ENCODE measurements around the gene ISG20L2.

The ISG20L2 gene

DNA sequence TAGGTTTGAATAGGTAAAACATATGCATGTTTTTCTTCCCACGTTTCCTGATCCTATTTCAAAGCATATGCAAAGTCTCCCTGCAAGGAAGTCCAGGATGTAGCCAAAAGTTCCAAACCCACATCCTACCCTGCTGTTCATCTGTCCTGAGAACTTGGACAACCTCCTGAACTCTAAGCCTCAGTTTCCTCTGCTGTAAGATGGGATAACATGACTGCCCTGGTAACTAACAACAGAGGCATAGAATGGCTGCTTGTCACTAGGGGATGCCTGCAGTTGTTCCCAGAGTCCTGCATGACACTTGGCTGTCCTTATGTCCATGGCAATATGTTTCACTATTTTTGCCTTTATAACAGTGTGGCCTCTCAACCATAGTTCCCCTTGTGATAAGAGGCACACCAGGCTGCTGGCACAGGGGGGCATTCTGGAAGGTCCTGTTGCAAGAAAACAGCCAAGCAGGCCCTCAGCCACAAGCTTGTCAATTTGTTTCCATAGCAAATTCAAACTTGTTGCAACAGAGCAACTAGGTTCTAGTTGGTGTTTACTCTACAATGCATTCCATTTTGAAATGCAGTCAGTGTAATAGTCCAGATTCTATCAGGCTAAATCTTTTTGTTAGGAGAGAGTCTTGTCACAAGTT lies 24.4 kb upstream of the ISG20L2 start:
- no peak for DNase-seq

DNA sequence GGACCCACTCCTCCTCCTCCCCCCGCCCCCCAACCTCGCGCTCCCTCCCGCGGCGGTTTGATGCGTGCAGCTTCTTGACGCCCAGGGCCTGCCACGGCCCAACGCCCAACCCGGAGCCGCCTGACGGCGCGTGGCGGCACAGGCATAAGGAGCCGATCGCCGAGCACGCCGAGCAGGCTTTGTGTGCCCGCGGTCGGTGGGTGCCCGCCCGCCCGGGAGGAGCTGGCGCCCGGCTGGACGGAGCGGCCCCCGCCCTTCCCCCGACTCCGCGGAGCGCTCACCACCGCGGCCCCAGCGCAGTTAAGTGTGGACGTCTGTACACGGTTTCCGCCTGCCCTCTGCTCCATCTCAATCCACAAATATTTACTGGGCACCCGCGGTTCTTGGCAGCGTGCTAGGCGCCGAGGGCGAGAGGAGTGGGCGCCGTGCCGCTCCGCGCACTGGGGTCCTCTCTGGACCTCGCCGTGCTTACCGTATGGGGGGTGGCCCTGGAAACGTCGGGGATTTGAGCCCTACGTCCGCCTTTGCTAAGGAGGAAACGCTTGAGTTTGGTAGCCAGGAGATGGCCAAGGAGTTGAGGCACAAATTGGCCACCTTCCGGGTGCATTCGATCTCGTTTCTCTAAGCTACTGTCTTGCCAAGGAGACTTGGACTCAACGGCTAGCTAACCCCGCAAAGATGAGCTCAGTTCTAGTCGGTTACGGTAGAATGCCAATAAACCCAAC lies 23.4 kb upstream of the ISG20L2 start:
- peak; percentile 97 to 98 for DNase-seq

DNA sequence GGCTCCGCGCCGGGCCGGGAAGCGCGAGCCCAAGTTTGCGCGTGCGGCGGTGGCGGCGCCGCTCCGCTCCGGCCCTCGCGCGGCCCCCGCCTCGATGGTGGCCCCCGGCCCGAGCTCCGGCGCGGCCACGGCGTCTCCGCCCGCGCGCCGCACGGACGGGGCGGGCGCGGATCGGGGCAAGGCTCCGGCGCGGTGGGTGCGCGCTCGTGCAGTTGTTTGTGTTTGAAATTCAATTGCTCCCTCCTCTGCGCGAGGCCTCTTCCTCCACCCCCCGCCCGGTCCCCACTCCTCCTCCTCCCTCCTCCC lies 22.8 kb upstream of the ISG20L2 start, which contains the start of gene HDGF:
Gene HDGF (minus strand): TSS at position 225 of the 306 bp plus-strand sequence. CDS start 246 bp downstream, outside the sequence.
- no peak for DNase-seq

DNA sequence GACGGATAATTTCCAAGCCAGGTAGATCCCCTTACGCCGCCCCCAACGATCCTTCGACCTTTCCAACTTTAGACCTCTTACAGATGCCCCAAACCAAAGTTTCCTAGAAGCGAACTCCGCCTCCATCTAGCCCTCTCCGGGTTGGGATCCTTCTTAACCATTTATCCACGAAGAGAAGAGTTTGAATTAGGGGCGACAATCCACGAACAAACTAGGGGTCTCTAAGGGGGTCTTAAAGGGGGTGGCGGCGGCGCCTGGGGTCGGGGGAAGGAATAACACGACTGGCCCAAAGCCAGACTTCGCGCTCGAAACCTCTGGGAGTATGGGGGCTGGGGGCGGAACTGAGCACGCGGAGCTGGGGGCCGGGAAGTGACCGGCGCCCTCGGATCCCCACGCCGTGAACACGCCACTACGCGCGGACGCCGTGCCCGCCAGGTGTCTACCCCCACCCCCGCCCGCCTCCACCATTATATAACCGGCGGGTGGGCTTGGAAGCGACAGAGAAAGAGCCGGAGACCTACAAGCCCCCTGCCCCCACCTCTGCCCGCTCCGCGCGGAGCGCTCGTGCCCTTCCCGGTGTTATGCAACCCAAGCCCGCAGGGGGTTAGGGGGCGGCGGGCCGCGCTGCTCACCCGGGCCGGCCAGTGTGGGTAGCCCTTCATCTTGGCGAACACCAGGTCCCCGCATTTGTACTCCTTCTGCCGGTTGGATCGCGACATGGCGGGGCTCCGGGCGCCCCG lies 22.3 kb upstream of the ISG20L2 start:
- peak; percentile 38 to 40 for DNase-seq

DNA sequence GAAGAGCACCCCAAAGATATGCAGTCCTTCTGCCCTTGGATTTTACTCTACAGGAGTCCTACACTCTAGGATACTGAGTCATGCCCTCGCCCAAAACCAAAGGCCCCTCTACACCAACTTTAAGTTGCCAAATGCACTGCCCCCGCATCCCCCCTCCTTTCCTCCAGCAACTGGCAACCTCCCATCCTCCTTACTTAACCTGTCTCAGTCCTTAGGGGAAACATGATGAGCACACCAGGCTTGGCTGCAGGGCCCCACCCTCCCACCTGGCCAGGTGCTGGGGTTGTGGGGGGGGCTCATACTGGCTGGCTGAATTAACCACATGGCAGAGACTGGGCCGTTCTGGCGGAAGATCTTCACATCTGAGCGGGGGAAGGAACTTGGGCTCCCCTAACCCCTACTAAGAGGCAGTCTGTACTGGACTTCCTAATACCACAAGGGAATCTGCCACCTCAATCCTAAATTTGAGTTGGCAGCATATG lies 21.7 kb upstream of the ISG20L2 start:
- peak; percentile 49 to 61 for DNase-seq

DNA sequence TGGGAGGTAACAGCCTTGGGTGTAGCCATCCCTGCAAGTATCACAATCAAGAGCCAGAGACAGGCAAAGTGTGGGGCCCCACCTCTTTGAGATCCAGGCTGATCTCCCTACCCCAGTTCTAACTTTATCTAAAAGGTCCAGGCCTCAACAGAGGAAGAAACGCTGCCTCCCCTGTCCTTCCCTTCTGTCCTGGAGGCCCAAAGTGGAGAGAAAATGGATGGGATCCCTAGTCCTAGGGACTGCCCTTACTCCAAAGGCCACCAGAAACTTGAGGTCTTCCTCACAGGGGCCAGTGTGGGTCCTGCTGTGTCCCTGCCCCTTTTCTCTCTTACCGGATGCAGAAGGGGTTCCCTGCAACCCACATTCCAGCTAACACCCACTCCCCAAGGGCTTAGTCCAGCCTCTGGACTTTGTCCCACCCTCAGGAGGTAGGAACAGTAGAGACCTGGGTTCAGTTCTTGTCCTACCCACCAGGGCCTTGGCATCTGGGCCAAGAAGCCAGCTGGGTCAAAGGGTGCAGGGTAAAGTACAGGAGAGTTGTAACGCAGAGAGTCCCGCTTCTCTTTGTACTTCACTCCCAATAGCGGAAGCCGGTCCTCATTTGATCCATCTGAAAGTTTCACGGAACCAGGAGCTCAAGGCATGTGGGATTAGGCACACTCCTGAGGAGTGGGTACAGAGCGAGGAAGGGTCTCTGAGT lies 21.0 kb upstream of the ISG20L2 start:
- no peak for DNase-seq

DNA sequence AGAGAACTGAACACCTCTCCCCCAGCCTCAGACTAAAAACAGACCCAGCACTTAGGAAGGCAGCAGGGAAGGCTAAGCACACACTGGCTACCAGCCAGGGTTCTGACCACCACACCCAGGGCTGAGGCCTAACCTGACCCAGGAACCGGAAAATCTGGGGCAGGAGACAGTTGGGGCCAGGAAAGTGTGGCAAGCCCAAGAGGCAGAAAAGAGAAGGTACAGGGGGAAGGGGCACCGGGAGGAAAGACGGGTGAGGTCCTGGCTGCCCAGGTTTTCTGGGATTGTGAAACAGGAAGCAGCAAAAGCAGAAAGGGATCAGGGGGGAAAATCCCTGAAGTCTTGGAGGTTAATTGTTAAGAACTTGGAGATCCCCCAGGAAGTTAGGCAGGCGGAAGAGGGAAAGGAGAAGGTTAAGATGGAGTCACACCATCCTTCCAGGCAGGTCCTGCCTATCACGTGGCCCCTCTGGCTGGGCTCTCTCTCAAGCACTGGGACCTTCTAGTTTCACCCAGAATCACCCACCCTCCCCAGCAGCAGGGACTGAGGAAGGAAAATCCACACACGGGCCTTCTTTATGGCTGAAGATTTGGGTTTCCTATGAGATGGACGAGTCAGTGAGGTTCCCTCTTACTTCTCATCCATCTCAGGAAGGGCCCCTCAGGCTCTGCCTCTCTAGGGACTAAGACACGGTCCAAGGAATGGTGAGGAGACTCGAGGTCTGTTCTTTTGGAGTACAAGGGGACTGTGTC lies 20.3 kb upstream of the ISG20L2 start:
- no peak for DNase-seq

DNA sequence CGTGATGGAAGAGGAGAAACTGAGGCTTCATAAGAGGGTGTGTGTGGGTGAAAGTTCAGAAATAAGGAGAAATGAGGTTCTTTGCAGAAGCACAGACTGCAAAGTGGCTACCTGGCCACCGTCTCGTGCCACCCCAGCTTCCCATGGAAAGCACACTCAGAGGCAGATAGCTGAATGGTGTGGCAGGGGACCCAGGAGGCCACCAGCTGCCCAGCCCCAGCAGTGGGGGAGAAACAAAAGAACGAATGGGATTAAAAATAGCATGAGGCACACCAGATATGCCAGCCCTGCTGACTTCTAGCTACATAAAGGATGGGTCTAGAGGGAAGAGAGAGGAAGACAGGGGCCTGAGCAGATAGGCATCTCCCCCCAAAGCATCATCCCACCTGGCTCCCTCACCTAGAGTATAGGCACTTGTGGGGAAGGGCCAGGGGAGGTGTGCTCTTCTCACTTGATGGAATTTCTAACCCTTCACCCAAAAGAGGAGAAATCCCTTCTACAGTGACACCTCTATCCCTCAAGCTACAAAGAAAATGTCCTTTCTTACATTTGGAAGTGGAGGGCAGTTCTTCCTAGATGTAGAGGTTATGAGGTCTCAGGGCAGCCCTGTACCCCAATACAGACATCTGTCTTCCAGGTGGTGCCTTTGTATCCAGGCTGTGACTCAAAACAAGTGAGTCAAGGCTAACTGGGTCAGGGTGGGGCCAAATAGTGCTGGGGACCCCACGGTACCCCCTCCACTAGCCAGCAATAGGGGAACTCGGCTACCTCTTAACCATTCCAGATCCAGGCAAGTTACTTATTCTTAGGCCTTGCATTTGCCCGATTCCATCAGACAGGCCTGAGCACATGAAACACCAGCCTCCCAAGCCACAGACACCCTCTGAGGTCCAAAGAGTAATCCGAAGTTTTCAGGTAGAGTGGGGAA lies 19.4 kb upstream of the ISG20L2 start:
- no peak for DNase-seq

DNA sequence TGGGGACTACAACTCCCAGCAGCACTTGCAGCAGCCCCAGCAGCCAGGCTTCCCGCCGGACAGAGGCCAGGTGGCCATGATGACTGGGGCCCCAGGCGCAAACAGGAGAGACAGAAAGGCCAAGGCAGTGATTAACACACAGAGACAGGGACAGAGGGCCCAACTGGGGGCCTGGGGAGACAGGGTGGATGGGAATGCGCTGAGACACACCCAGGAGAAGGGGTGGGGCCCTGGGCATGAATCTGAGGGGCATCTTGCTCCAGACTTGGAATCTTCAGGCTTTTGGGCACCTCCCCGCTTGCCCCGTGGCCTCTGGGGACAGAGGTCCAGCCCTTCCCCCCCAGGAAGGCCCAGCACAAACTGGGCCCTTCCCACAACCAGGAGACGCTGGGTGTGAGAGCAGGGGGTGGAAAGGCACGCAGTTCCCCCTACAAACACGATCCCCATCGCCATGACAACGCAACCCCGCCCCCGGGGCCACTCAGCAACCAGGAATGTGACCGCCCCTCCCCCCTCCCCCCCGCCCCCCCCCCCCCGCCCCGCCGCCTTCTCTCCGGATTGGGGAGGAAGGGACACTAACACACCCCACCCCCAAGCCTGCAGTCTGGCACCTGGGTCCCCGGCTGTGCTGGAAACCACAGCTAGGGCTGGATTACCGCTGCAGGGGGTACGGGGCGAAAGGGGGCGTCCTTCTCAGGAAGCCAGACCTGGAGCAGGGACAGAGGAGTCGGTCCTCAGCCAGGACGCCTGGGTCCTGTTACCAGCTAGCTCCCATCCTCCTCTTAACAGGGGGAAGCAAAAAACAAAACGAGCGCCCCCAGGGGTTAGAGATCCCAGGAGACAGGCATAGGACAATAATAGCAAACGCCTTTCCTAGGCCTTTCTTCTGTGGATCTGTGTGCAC lies 18.4 kb upstream of the ISG20L2 start:
- DNase-seq: peak; percentile 43 to 58

DNA sequence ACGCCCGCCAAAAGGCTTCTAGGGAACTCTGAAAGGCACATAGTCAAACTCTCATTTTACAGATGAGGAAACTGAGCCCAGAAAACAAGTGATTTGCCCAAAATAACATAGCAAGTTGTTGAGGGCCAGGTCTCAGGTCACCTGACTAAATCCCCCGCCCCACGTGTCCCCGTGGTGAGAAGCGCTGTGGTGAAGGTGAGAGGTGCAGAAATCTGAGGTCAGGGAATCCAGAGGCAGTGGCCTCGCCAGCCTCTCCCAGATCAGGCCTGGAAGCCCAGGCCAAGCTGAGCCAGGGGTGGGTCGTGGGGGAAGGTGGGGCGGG lies 17.8 kb upstream of the ISG20L2 start:
- no peak for DNase-seq

DNA sequence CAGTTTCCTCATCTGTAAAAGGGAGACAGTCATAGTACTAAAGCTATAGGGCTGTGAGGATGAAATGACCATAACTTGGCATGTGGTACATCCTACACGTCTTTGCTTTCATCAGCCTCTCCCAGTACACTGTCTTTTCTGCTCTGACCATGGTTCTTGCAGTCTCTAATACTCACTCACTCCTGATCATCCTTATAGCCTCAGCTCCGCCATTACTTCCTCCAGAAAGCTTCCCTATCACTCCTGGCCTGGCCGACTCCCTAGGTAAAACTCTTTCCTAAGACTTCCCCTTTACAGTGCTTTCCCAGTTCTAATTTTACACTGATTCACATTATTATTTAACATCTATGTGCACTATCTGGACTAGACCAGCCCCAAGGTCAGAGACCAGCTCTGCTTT lies 17.3 kb upstream of the ISG20L2 start:
- no peak for DNase-seq

DNA sequence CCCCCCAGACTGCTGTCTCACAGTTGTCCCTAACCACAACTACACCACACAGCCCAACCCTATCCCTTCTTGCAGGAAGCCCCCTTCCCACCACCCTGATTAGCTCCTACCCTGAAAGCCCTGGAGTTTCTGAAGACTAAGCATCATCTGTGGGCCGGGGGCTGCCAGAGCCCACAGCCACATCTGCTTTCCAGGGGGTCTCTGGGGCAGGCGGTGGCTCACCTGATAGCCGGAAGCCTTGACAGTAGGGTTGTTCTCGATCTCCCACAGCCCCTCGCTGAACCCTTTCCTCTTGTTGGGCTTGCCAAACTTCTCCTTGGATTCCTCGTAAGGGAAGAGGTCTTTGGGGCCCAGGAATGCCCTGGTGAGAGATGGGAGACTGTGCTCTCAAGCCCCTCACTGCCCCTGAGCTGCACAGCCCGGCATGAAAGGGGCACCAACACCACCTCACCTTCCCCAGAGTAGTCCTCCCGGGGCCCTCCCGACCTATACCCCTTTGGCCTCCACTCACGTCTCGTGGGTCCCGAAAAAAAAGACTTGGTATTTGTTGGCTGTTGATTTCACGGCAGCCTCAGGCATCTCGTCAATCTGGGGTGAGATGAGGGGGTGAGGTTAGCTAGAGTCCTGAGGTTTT lies 16.3 kb upstream of the ISG20L2 start:
- no peak for DNase-seq

DNA sequence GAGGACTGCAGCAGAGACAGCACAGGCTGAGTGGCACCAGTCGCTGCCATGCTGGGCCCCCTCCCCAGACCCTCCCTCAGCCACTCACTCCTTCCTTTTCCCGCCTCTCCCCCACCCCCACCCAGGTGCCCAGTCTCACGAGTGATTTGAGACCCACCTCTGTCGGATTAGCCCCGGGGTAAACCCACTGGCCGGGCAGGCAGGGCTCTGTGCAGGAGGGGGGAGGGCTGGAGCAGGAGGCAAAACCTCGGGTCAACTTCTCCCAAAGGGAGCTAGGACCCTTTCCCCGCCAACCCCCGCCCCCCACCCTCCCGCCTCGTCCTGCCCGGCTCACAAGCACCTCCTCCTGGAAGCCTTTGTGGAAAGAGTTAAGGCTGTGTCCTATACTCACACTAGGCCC lies 15.8 kb upstream of the ISG20L2 start:
- DNase-seq: no peak

DNA sequence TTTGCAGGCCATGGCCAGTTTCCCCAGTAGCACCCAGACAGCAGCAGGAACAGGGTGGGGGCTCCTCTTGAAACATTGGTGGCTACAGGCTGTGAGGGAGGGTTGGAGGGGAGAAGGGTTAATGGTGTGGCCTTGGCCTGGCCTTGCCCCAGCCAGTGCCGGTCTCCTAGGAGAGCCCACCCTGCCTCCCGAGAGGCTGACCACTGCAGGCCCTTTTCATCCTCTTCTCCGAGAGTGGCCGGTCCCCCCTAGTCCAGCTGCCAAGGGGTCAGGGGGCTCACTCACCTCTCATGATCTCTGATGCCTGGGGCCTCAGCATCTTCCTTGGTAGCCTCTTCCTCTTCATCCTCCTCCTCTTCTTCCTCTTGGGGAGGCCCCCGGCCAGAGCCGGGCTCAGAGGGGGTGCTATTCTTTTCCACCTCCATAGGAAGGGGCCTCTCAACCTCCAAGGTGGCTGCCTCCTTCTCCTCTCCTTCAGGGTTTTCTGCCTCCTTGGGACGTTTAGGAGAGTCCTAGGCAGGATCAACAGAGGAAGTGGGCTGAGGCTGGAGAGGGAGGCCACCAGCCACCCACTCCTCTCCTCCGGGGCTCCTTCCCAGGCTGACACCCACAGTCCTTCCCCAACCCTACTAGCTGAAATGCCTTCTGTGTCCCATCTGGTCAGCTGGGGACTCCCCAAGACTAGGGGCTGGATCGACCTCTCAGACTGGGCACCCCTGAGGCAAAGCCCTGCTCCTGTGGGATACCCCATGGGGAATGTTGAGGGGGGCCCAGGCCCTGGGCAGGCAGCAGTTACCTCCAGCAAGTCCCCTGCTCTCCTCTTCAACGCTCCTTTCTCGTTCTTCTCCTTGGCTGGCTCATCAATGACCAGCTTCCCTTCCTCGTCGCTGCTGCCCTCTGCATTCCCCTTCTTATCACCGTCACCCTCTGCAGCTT lies 15.1 kb upstream of the ISG20L2 start:
- DNase-seq: no peak

DNA sequence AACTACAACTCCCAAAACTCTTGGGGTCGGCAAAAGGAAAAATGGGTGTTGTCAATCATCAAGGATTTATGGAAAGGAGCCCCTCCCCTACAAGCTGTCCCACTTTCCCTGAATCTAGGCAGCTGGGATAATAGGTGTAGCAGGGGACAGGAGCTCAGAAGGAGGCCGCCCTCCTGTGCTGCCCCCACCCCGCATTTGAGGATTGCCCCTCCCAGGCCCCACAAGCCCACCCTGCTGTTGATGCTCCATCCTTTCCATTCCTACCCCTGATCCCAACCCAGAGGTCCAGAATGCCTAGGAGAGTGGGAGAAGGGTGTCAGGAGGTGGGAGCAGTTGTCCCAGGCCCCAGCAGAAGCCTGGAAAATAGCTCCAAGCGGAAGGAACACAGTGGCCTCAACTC lies 14.2 kb upstream of the ISG20L2 start:
- DNase-seq: no peak

DNA sequence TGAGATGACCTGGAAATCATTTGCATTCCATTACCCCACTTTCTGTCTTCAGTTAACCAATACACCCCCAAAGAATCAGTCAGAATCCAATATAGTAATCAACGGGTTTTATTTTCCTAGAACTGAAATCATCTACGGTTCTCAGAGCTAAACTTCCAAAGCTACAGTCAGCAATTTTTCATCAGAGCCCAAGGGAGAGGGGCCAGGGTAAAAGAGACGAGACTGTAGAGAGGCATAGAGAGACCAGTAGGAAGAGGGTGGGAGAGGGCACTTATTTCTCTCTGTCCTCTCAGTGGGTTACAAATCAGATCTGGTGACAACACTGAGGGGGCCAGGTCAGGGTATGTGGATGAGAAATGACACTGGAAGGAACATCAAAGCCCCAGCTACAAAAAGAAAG lies 13.5 kb upstream of the ISG20L2 start:
- no peak for DNase-seq

DNA sequence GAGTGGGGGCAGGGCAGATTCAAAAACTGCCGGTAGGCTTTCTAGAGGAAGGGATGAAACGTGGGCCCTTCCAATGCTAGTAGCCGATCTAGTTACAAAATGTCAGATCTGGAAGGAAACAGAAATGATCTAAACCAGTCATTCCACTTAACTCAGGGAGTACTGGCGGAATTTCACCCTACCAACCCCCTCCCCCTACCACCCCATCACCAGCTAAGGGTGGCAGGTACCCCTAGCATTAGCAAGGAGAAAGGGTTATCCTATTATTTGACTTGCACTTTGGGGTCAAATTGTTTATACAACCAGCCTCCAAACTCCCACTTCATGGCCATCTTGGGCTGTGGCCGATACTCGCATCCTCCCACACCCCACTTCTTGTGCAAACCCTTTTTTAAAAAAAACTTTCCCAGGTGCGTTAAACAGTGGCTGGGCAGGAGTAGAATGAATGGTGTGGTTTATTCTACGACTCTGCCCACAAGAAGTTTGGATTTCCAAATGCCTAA lies 13.0 kb upstream of the ISG20L2 start:
- DNase-seq: no peak

DNA sequence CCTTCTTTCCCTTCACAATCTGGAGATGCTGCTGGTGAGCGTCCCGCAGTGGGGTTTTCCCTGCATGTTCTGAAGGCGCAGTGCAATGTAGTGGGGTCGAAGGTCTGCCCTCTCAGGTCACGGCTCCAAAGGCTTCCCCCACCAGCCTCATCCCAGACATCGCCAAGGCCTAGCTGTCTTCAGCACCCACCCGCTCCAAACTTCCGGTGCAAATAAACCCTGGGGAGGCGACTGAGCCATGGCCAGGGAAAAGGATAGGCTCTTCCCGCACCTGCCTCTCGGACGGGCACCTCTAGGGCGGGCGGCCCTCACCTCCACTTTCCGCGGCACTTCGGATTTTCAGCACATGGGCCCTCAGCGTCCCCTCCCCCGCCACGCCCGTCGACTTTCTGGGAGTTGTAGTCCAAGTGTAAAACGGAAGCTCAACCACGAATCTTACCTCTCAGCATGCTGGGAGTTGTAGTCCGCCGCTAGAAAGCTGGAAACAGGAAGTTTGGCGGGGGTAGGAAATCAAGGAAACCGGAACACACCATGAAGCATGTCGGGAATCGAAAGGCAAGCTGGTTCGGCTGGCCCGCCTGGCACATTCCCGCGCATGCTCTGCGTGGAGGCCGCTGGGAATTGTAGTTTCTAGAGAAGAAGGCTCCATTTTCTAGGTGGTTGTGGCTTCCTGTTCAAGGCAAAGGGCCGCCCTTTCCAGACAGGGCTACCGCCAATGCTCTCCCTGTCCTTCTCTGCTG lies 12.3 kb upstream of the ISG20L2 start, which contains the start of gene MRPL24:
Gene MRPL24 (minus strand): TSS at position 348 of the 740 bp plus-strand sequence. CDS start 2,384 bp downstream, outside the sequence.
- peak; percentile 94 to 96 for DNase-seq

Data from activated CD4-positive, alpha-beta T cell treated with anti-CD3 and anti-CD28 coated beads for 4 hours (primary cell).